BJ (cell line): ENCODE results near the gene ZNF521. TPM values are rescaled to one million over a fixed set of nuclear protein-coding genes. Genes with fewer than 3 reads are reported as not detected.

Source experiments
- CTCF ChIA-PET: fragments of 350-600 bp; formaldehyde crosslinking; extraction: SDS; loops from one replicate; lab custom pipeline; 2021; ENCODE audit warnings: antibody characterized with exemption, inconsistent platforms; lab: Yijun Ruan, JAX
- POLR2A ChIA-PET: fragments of 300-600 bp; sonication (Branson Sonifier 250); formaldehyde crosslinking; extraction: SDS; loops from one replicate; lab custom pipeline; 2021; ENCODE audit warnings: antibody characterized with exemption; lab: Charles Lee
- DNase-seq: peaks from one replicate; pipeline ENCODE4 v3.0.0-alpha.2; 2011; ENCODE audit warnings: low read depth
- H3K27me3 ChIP-seq: 2 replicates; pipeline ENCODE4 v1.6.0; 2011; ENCODE audit warnings: low read length; ENCODE audit not compliant: control insufficient read depth, insufficient read depth
- H3K36me3 ChIP-seq: 2 replicates; pipeline ENCODE4 v1.5.1; 2011; ENCODE audit warnings: low read length; ENCODE audit not compliant: control insufficient read depth, insufficient read depth
- H3K4me3 ChIP-seq: 2 replicates; pipeline ENCODE4 v1.5.1; 2011; ENCODE audit warnings: low read depth, mild to moderate bottlenecking, control low read depth, low read length
- CTCF ChIP-seq: IDR thresholded peaks from 2 replicates; pipeline ENCODE4 v1.5.1; 2011; ENCODE audit warnings: low read depth, mild to moderate bottlenecking, control low read depth, inconsistent platforms, low read length, moderate library complexity; ENCODE audit not compliant: insufficient read depth
- polyA plus RNA-seq: library from polyadenylated mRNA; depleted of rRNA; stranded (reverse); fragments of >200 nt; gene quantifications from 2 replicates; pipeline ENCODE4 v1.2.3, GENCODE V29; 2011

The ZNF521 gene
- polyA plus RNA-seq, 1 experiment = 29.3 TPM

DNA sequence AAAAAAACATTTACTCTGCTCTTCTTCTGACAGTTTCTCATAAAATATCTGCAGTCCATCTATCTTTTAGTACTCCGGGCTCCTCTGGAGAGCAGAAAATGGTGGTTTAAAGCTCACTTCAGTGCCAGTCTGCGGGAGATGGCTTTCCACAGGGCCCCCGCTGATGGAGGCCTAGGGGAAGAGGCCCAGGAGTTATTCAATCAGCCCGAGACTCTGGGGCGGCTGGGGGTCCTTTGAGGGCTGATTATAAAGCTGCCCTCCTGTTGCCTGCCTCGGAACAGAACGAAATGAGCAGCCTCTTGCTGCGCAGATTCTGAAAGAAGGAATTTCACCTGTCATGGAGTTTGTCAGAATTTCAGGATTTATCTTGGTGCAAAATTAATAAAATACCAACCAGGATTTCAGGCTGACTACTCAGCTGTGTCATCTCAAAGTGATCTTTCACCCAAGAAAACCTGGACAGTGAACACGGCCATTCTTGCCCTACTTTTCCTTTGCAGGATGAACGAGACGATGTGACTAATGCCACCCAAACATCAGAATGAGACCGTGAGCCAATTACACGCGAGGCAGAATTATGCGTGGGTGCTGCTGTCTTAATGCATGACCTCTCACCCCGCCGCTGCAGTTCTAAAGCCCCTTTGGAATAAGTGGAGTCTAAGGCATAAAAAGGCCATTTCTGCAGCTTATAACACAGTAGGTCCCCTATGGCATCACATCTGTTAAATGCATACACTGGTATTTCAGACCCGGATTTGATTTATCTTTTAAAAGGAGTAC, 273.8 kb downstream of the ZNF521 start:
- H3K36me3 ChIP-seq = no peaks in the 10 kb centered on the region
- ChIA-PET CTCF (no interaction called here), POLR2A (no interaction called here)
- no peak for TF ChIP-seq CTCF
- H3K4me3 ChIP-seq = no peak overlapping the region
- no peak for DNase-seq
- no peaks in the 10 kb centered on the region for H3K27me3 ChIP-seq

GRCh38 chr18:25077038-25077943, 274.7 kb downstream of the ZNF521 start:
- TF ChIP-seq CTCF = no peak
- H3K27me3 ChIP-seq = no peaks in the 10 kb centered on the region
- H3K4me3 ChIP-seq = no peak overlapping the region
- no peaks in the 10 kb centered on the region for H3K36me3 ChIP-seq
- POLR2A ChIA-PET = interaction anchor here (0.6 kb wide), 1 partner anchor 308 kb away, joined by 16 read pairs; no protein-coding TSS in a partner anchor
- CTCF ChIA-PET = interaction anchor here (0.7 kb wide), 1 partner anchor 10 kb away, joined by 3 read pairs; no protein-coding TSS in a partner anchor
- DNase-seq = no peak

DNA sequence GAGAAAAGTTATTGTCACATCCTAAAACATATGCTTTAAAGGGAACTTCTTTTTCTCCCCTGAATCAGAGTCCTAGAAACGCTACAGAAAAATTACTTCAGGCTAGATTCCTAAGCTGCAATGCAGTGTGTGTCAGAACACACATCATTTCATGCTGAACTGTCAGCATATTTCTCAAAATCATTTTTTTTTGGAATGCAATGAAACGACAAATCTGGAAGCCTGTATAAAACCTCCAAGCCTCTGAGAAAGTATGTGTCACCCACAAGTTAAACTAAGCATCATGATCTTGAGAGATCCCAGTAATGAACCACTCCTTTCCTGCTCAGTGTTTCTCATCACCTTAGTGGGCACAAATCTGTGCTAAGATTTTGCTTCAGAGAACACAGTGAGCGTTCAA, 276.2 kb downstream of the ZNF521 start:
- ChIA-PET POLR2A (no interaction called here), CTCF (interaction anchor here (0.6 kb wide), 1 partner anchor 251 kb away, joined by 3 read pairs; no protein-coding TSS in a partner anchor)
- no peak for DNase-seq
- Histone ChIP-seq H3K36me3 (no peaks in the 10 kb centered on the region), H3K27me3 (no peaks in the 10 kb centered on the region), H3K4me3 (no peak overlapping the region)
- TF ChIP-seq CTCF = no peak

- CTCF ChIA-PET = interaction anchor here (0.6 kb wide), 1 partner anchor 251 kb away, joined by 3 read pairs; no protein-coding TSS in a partner anchor
- POLR2A ChIA-PET = no interaction called here
- no peaks in the 10 kb centered on the region for H3K36me3 ChIP-seq
- DNase-seq = no peak
- H3K27me3 ChIP-seq = no peaks in the 10 kb centered on the region
- no peak for TF ChIP-seq CTCF
- H3K4me3 ChIP-seq = no peak overlapping the region
Measured at GRCh38 chr18:25075331-25075730, 276.6 kb downstream of the ZNF521 start.

GRCh38 chr18:25074925-25075324, 277.0 kb downstream of the ZNF521 start:
- no peak for DNase-seq
- ChIA-PET POLR2A (no interaction called here), CTCF (no interaction called here)
- no peak for TF ChIP-seq CTCF
- Histone ChIP-seq H3K27me3 (no peaks in the 10 kb centered on the region), H3K36me3 (no peaks in the 10 kb centered on the region), H3K4me3 (no peak overlapping the region)
